ENCODE results near the gene SEC23A. TPM values are rescaled to one million over a fixed set of nuclear protein-coding genes. Genes with fewer than 3 reads are reported as not detected.
"Not testable (repeated sequence)": the region's sequence is repeated elsewhere in the genome, so short reads cannot be mapped to it uniquely, and the experiment has no call there.

SEC23A gene
- total RNA-seq, 4 donors from 2014 or later, result 230 to 306 (median 249) TPM

GRCh38 chr14:39109893-39110715 is 7.1 kb upstream of the SEC23A start:
- ATAC-seq, result no peak
- WGBS, 2 donors (ENCODE audit: low coverage in 1 of 2), result 83 to 87% methylated on average over 6 to 12 of the region's 12 CpGs
- peaks cover 0 to 15% (median 6%) of the 10 kb centered on the region in 3 donors for H3K4me1 ChIP-seq
- no peak overlapping the region for H3K27ac ChIP-seq
- no peaks in the 10 kb centered on the region for H3K36me3 ChIP-seq
- H3K9me3 ChIP-seq, result no peaks in the 10 kb centered on the region
- TF ChIP-seq CTCF (IDR thresholded peaks at IDR 0.05), result no peak
- H3K27me3 ChIP-seq, result no peaks in the 10 kb centered on the region
- H3K4me3 ChIP-seq, result no peak overlapping the region

- no peak overlapping the region for H3K27ac ChIP-seq
- H3K4me3 ChIP-seq, result no peak overlapping the region
- 96 to 97% methylated on average over 3 of the region's 3 CpGs for WGBS, 2 donors (ENCODE audit: low coverage in 1 of 2)
- H3K27me3 ChIP-seq, result no peaks in the 10 kb centered on the region
- no peaks in the 10 kb centered on the region for H3K9me3 ChIP-seq
- H3K36me3 ChIP-seq, result no peaks in the 10 kb centered on the region
- TF ChIP-seq EP300 (IDR thresholded peaks at IDR 0.05), result no peak
- no peak for ATAC-seq
- peaks cover 5 to 19% (median 6%) of the 10 kb centered on the region in 3 donors for H3K4me1 ChIP-seq
These were observed 5.8 kb upstream of the SEC23A start for GRCh38 chr14:39108791-39109190.

- peaks cover 5 to 15% (median 6%) of the 10 kb centered on the region in 3 donors for H3K4me1 ChIP-seq
- TF ChIP-seq POLR2A (IDR thresholded peaks at IDR 0.05), result no peak
- peak in 3 of 4 experiments; percentile 35 to 51 (median 45) for TF ChIP-seq CTCF (IDR thresholded peaks at IDR 0.05)
- no peak for TF ChIP-seq EP300 (IDR thresholded peaks at IDR 0.05)
- TF ChIP-seq POLR2AphosphoS5 (IDR thresholded peaks at IDR 0.05), result no peak
- no peaks in the 10 kb centered on the region for H3K36me3 ChIP-seq
- no peak for ATAC-seq
- WGBS, 2 donors (ENCODE audit: low coverage in 1 of 2), result 38 to 70% methylated on average over 2 of the region's 2 CpGs
- H3K9me3 ChIP-seq, result no peaks in the 10 kb centered on the region
- no peak overlapping the region for H3K4me3 ChIP-seq
- H3K27ac ChIP-seq, result no peak overlapping the region
- H3K27me3 ChIP-seq, result no peaks in the 10 kb centered on the region
These were observed 4.6 kb upstream of the SEC23A start for GRCh38 chr14:39107591-39107996.

- Histone ChIP-seq H3K4me1 (peaks cover 5 to 45% (median 6%) of the 10 kb centered on the region in 3 donors), H3K4me3 (peak overlapping the region; percentile 73 to 95), H3K27ac (peak overlapping the region; percentile 95 to 99 (median 99))
- H3K27me3 ChIP-seq, H3K36me3 ChIP-seq, ATAC-seq, H3K9me3 ChIP-seq: not testable (repeated sequence)
- 70 to 82% methylated on average over 7 to 16 of the region's 17 CpGs for WGBS, 2 donors (ENCODE audit: low coverage in 1 of 2)
These were observed 1.2 kb upstream of the SEC23A start for GRCh38 chr14:39104078-39104801.

GRCh38 chr14:39102265-39102968 is 618 bp downstream of the SEC23A start:
- peaks cover 5 to 62% (median 6%) of the 10 kb centered on the region in 3 donors for H3K4me1 ChIP-seq
- no peaks in the 10 kb centered on the region for H3K9me3 ChIP-seq
- ATAC-seq, result peak; percentile 54
- H3K27ac ChIP-seq, result peak overlapping the region; percentile 95 to 99 (median 99)
- no peaks in the 10 kb centered on the region for H3K27me3 ChIP-seq
- TF ChIP-seq EP300 (IDR thresholded peaks at IDR 0.05) (no peak), POLR2A (IDR thresholded peaks at IDR 0.05) (no peak), CTCF (IDR thresholded peaks at IDR 0.05) (no peak), POLR2AphosphoS5 (IDR thresholded peaks at IDR 0.05) (no peak)
- no peaks in the 10 kb centered on the region for H3K36me3 ChIP-seq
- peak overlapping the region; percentile 73 to 95 for H3K4me3 ChIP-seq
- 1 to 4% methylated on average over 7 to 8 of the region's 23 CpGs for WGBS, 2 donors (ENCODE audit: low coverage in 1 of 2)
